ENCODE results near the gene GABBR2. TPM values are rescaled to one million over a fixed set of nuclear protein-coding genes. Genes with fewer than 3 reads are reported as not detected.

Gene GABBR2
- total RNA-seq, 2 donors from 2014 or later: not detected

DNA sequence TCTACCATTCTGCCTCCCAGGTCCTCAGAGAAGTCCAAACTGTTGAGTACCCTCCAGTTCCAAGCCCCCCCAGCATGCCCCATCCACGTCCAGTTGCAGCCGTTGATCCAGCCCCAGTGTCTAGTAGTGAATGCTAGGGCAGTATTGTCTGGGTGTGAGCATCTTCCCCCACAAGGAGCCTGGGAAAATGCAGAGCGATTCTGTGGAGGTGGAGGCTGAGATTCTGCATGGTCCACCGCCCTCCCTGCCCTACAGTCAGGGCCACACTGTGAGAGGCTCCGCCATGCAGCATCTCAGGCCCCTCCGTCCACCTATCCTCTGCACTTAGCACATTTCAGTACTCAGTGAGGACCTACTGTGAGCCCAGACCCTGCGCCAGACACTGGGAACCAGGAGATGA lies 135.9 kb downstream of the GABBR2 start:
- H3K36me3 Mint-ChIP-seq (ENCODE audit: low read depth): no peaks in the 10 kb centered on the region
- H3K27me3 Mint-ChIP-seq: peaks cover 12% of the 10 kb centered on the region
- peaks cover 16% of the 10 kb centered on the region for H3K4me1 Mint-ChIP-seq
- no peak overlapping the region for H3K27ac Mint-ChIP-seq
- no peaks in the 10 kb centered on the region for H3K9me3 Mint-ChIP-seq
- H3K4me3 Mint-ChIP-seq: no peak overlapping the region
- no peak for ATAC-seq (replicated peaks)

DNA sequence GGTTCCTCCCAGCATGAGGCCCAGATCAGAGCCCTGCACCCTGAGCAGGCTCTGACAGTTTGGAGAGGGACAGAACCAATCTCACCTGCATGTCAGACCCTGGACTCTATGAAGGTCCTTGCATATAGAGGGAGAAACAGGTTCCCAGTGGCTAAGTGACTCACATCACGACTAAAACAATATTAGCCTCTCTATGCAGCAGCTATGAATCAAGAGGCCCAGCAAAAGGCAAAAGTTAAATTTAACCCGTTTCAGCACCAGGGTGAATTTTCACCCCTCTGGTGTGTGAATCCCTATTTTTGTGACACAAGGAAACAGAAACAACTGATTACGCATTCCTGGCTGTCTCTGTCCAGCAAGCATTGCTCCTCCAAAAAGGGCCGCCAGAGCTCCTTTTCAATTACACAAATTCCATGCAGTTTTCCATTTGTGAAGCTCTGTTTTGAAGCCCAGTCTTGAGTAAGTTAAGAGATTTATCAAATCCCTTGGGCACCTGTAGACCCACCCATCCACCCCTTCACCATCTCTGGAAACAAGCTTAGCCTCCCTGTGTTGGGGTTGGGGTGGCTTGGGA lies 136.6 kb downstream of the GABBR2 start:
- Mint-ChIP-seq H3K27me3 (peaks cover 8% of the 10 kb centered on the region), H3K36me3 (ENCODE audit: low read depth) (no peaks in the 10 kb centered on the region), H3K9me3 (no peaks in the 10 kb centered on the region), H3K27ac (no peak overlapping the region), H3K4me3 (no peak overlapping the region), H3K4me1 (peaks cover 16% of the 10 kb centered on the region)
- ATAC-seq (replicated peaks): no peak

DNA sequence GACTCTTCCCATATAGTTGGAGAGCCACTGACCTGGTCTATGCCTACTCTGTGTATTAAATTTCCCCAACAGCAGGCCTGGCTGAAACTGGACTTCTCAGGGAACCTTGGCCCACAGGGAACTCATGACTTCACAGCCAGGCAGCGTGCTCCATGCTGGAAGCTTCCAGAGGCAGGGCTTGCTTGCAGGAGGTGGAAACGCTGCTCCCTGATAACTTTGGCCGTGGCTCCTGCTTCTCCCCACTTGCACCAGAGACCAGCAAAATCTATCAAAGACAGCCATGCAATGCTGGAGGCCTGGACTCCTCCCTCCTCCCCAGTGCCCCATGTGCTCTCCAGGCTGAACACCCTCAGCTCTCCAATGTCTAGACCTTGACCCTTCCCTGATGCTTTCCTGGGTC lies 137.1 kb downstream of the GABBR2 start:
- no peaks in the 10 kb centered on the region for H3K9me3 Mint-ChIP-seq
- no peak overlapping the region for H3K27ac Mint-ChIP-seq
- peaks cover 3% of the 10 kb centered on the region for H3K27me3 Mint-ChIP-seq
- H3K4me3 Mint-ChIP-seq: no peak overlapping the region
- H3K4me1 Mint-ChIP-seq: peaks cover 16% of the 10 kb centered on the region
- no peaks in the 10 kb centered on the region for H3K36me3 Mint-ChIP-seq (ENCODE audit: low read depth)
- ATAC-seq (replicated peaks): no peak

DNA sequence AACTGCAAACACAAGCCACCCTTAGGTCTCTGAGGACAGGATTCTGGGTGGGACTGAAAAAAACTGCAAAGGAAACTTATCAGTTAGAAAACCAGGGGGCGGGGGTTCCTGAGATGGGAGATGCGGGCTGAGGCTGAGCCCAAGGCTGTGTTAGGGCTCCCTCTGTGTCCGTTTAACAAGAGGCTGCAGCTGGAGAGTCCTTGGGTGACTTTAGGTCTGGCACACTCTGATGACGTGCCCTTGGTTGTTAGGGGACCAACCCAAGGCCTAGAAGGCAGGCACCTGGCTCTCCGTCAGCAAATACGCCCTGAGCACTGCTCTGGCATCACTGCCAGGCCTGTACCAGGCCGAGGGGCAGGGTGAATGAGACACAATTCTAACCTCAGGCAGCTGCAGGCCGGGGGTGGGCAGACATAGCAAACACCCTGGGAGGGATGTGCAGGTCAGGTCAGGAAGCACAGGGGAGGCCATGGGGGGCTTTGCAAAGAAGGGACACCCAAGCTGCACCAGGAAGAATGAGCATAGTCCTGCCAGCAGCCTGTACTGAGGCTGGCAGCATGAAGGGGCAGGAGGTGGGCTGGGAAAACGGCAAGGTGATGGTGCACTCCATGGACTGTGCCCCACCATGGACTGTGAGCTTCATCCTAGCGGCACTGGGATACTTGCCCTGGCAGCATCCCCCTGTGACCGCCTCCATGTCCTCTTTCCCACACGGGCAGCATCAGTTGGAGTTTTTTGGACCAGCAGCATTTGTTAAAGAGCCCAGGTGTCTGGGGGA lies 137.9 kb downstream of the GABBR2 start:
- Mint-ChIP-seq H3K27me3 (no peaks in the 10 kb centered on the region), H3K4me3 (no peak overlapping the region)
- no peak for ATAC-seq (replicated peaks)

DNA sequence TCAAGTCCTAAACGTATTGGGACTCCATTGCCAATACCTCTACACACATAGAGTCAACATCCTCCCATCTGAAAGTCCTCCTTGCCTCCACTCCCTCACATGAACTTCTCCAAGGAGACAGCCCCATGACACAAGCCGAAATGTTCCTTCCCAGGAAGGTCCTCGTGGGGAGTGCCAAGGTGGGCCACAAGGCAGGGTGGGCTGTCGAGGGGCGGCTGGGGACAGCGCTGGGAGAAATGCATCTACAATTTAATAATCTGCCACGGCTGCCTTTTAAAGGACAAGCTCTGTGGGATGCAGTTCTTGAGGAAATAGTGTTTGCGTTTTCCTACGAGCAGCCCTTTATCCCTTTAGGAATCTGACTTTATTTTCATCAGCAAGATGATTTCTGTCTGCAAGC lies 138.7 kb downstream of the GABBR2 start:
- Mint-ChIP-seq H3K9me3 (no peaks in the 10 kb centered on the region), H3K36me3 (ENCODE audit: low read depth) (no peaks in the 10 kb centered on the region), H3K27ac (no peak overlapping the region), H3K4me3 (no peak overlapping the region), H3K4me1 (peaks cover 2% of the 10 kb centered on the region), H3K27me3 (no peaks in the 10 kb centered on the region)
- ATAC-seq (replicated peaks): no peak

More for the DNA sequence above, 137.9 kb downstream of the GABBR2 start:
- Mint-ChIP-seq H3K36me3 (ENCODE audit: low read depth) (no peaks in the 10 kb centered on the region), H3K27ac (no peak overlapping the region), H3K9me3 (no peaks in the 10 kb centered on the region), H3K4me1 (peaks cover 10% of the 10 kb centered on the region)

DNA sequence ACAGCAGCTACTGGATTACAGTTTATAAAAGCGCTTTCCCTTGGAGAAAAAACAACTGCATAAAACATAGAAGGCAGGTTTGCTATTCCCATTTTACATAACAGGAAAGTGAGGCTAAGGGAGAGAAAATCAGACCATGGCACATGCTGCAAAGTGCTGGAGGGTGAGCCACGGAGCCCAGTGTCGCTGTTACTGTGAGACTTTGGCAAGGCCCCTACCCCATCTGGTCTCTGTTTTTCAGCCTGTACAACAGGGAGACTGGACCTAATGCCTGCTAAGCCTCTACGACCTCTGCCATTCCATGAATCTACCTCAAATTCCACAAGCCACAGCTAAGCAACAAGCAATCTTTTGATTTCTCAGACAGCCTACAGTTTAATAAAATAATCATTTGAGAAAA lies 139.2 kb downstream of the GABBR2 start:
- peaks cover 3% of the 10 kb centered on the region for H3K27me3 Mint-ChIP-seq
- no peaks in the 10 kb centered on the region for H3K36me3 Mint-ChIP-seq (ENCODE audit: low read depth)
- H3K4me1 Mint-ChIP-seq: no peaks in the 10 kb centered on the region
- H3K9me3 Mint-ChIP-seq: no peaks in the 10 kb centered on the region
- no peak overlapping the region for H3K4me3 Mint-ChIP-seq
- H3K27ac Mint-ChIP-seq: no peak overlapping the region
- no peak for ATAC-seq (replicated peaks)

DNA sequence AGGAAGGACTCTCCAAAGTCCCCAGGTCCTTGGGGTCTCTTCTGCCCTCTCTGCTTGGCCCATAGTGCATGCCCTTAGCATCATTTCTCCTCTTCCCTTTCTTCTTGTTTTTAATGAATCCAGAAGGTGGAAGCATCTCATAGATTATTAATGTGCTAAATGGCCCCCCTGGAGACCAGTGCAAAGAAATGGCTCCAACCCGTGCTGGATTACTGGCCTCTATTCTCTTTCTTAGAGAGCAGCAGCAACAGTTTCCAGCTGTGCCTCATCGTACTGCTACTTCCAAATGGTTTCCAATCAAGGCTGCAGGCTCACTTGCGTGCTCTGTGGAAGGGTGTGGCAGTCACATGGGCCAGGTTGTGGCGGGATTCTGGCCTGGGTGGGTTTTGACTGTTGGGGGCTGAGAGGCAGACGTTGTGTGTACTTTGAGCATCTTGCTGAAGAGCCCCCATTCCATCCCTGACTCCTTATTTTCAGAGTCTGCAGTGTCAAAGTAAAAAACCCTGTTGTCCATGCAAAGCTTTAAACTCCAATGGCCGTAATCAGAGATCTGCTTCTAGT lies 139.7 kb downstream of the GABBR2 start:
- Mint-ChIP-seq H3K4me1 (no peaks in the 10 kb centered on the region), H3K27me3 (peaks cover 3% of the 10 kb centered on the region), H3K27ac (no peak overlapping the region), H3K36me3 (ENCODE audit: low read depth) (no peaks in the 10 kb centered on the region), H3K9me3 (no peaks in the 10 kb centered on the region), H3K4me3 (no peak overlapping the region)
- no peak for ATAC-seq (replicated peaks)

DNA sequence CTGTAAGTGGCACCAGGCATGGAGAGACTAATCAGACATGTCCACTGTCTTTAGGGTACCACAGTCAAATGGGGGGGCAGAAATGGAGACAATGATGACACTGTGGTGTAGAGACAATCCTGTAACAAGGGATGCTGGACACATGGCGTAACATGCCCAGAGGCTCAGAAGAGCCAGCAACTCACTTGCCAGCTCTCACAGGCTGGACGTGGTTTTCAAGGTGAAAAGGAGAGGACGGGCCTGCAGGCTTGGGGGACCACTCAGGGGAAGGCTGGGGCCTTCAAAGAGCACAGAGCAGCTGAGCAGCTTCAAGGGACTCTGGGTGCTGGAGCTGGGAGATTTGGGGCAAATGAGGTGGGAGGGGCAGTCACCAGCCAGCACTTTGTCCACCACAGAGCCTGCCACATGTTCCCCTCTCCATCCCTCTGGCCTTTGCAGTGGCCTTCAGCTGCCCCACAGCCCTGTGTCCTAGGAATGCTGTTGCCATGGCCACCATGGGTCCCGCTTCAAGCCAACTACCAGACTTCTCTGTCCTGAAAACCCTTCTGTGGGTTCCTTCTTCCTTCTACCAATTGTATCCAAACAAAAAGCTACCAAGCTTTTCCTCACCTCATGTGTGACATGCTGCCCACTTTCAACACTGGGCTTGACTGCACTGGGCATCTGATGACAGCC lies 140.4 kb downstream of the GABBR2 start:
- ATAC-seq (replicated peaks): no peak
- no peaks in the 10 kb centered on the region for H3K9me3 Mint-ChIP-seq
- no peak overlapping the region for H3K4me3 Mint-ChIP-seq
- peaks cover 3% of the 10 kb centered on the region for H3K27me3 Mint-ChIP-seq
- H3K4me1 Mint-ChIP-seq: no peaks in the 10 kb centered on the region
- no peak overlapping the region for H3K27ac Mint-ChIP-seq
- no peaks in the 10 kb centered on the region for H3K36me3 Mint-ChIP-seq (ENCODE audit: low read depth)

DNA sequence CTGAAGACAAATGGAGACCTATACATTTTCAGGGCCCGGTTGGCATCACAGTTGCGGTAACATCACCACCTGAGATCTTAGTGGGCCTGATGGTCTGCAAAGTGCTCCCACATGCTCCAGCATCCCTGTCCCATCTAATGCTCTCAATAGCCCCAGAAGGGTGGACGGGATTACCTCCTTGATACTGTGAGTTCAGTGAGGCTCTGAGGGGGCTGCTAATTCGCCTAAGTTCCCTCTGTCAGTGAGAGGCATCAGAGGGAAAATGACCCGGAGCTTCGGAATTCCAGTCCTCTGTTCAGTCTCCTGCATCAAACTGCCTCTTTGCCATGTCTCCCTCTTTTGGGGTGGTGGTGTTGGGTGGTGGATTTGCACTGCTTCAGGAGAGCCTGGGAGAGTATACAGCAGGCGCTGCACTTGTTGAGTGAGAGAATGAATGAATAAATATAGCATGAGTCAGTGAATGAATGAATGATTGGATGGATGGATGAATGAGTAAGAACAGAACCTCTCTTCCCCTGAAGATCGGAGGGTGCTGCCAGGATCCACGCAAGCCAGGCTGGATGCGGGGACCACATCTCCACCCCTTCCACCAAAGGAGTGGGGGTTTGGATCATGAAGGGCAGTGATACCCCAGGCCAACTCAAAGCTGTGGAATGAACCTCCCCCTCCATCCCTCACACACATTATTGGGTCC lies 141.0 kb downstream of the GABBR2 start:
- no peak overlapping the region for H3K27ac Mint-ChIP-seq
- no peaks in the 10 kb centered on the region for H3K4me1 Mint-ChIP-seq
- peaks cover 3% of the 10 kb centered on the region for H3K27me3 Mint-ChIP-seq
- no peak for ATAC-seq (replicated peaks)
- no peaks in the 10 kb centered on the region for H3K36me3 Mint-ChIP-seq (ENCODE audit: low read depth)
- no peak overlapping the region for H3K4me3 Mint-ChIP-seq
- no peaks in the 10 kb centered on the region for H3K9me3 Mint-ChIP-seq

DNA sequence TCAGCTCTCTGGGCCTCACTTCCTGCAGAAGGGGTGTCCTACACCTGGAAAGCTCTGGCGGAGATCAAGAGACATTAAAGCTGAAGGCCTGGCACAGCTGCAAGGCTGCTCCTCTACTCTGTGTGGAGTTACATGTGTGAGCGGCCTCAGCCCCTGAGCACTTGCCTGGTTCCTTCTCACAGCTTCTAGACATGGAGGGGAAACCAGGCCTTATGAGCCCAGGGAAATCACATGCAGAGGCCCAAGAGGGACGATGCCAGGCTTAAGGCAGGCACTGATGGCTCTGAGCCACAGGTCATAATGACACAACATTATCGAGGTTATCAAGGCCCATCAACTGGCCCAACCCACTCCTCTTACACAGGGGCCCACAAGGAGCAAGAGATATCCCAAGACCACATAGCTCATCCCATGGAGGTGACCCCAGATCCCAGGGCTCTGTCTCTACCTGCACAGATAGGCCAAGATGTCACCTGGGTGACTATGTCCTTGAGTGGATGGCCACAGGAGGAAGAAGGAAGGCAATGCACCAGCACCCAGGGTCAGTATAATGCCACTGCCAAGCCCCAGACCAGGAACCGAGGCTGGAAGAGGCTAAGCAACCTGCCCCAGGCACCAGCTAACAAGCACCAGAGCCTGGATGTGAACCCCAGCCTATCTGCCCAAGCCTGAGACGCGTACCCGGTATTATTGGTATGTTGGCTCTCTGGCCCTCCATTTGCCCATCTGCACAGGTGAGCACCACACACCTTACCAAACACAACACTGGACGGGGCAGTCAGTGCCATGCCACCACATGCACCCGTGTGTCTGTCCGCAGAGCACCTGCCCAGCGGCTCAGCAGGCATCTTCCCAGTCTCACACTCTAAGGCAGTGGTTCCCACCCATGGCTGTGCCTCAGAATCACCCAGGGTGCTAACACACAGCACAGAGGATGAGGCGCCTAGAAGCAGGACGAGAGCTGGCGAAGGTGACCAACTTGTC lies 143.3 kb downstream of the GABBR2 start:
- no peak overlapping the region for H3K4me3 Mint-ChIP-seq
- H3K9me3 Mint-ChIP-seq: no peaks in the 10 kb centered on the region
- H3K27ac Mint-ChIP-seq: no peak overlapping the region
- ATAC-seq (replicated peaks): no peak
- peaks cover 3% of the 10 kb centered on the region for H3K27me3 Mint-ChIP-seq
- no peaks in the 10 kb centered on the region for H3K4me1 Mint-ChIP-seq
- no peaks in the 10 kb centered on the region for H3K36me3 Mint-ChIP-seq (ENCODE audit: low read depth)

DNA sequence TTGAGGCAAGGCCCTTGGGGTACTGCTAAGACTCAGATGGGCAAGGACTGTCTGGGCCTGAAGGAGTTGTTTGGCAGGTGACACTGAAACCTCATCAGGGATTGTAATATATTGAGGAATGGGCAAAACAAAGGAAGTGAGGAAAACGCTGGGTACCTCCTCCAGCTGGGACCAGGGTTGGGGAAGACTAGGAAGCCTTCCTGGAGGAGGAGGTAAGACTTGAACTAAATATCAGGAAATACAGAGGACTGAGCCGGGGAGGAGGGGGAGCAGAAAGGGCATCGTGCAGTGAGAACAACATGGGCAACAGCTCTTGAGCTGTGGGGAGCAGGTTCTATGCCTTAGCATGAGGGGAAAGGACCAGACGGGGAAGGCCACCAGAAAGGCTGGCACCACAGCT lies 144.0 kb downstream of the GABBR2 start:
- H3K27ac Mint-ChIP-seq: no peak overlapping the region
- no peaks in the 10 kb centered on the region for H3K36me3 Mint-ChIP-seq (ENCODE audit: low read depth)
- peaks cover 6% of the 10 kb centered on the region for H3K27me3 Mint-ChIP-seq
- no peak for ATAC-seq (replicated peaks)
- H3K4me3 Mint-ChIP-seq: no peak overlapping the region
- H3K4me1 Mint-ChIP-seq: no peaks in the 10 kb centered on the region
- H3K9me3 Mint-ChIP-seq: no peaks in the 10 kb centered on the region

DNA sequence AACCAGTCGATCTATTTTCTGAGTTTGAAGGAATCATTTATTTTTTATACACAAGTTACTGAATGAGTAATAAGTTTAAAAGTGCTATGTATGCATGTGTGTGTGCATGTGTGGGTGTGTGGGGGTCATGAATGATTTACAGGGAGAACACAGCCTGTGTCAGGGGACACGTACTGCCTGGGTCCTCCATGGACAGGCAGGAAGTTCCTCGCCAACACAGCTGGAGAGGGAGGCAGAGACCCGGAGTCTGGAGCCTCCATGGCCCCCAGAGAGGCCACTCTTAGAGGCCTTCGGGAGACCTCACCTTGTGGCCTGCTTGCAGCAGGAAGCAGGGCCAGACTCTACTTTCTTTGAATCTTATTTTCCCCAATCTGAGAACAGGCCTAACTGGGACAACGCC lies 144.7 kb downstream of the GABBR2 start:
- ATAC-seq (replicated peaks): no peak
- Mint-ChIP-seq H3K36me3 (ENCODE audit: low read depth) (no peaks in the 10 kb centered on the region), H3K4me3 (no peak overlapping the region), H3K27me3 (peaks cover 6% of the 10 kb centered on the region), H3K27ac (no peak overlapping the region), H3K4me1 (no peaks in the 10 kb centered on the region), H3K9me3 (no peaks in the 10 kb centered on the region)

DNA sequence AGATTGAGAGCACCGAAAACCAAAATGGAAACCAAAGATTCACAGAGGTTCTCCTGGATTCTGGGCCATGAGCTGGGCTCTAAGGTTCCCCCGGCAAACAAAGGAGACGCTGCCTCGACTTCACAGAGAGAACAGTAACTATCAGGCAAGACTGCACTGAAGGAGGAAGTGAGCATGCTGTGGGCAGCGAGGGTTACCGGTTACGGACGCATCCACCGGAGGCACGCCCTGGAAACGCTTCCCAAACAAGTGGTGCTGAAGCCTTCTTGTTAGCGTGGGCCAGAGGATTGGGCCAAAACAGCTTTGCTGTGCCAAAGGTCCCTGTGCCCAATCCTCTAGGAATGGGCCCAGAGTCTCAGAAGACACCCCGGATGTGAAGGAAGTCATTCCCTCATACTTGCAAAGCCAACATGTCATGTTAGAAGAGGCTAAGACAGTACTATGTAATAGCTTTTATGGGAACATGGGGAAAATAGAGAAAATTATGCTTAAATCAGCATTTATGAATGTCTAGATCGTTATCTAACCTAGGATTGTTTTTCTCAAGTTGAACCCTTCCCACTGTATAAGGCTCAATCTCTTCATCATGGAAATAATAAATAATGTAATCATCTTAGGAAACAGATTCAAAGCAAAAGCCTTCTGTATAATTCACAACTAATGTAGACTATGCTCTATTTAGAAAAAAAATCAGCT lies 145.4 kb downstream of the GABBR2 start:
- H3K36me3 Mint-ChIP-seq (ENCODE audit: low read depth): no peaks in the 10 kb centered on the region
- no peaks in the 10 kb centered on the region for H3K4me1 Mint-ChIP-seq
- no peak overlapping the region for H3K4me3 Mint-ChIP-seq
- ATAC-seq (replicated peaks): no peak
- H3K27ac Mint-ChIP-seq: no peak overlapping the region
- H3K9me3 Mint-ChIP-seq: no peaks in the 10 kb centered on the region
- H3K27me3 Mint-ChIP-seq: peaks cover 6% of the 10 kb centered on the region

All from activated T-helper 17 cell treated with anti-CD3 and anti-CD28 coated beads, Interleukin-2, amount 50 U/mL, for 72 hours (primary cell).